Cardiac muscle cell (in vitro differentiated cells and primary cell): Measurements from ENCODE around the gene RGL2. TPM values are rescaled to one million over a fixed set of nuclear protein-coding genes. Genes with fewer than 3 reads are reported as not detected.

ENCODE experiments used
- DNase-seq, 2 donors: peaks; one replicate each; pipeline versions ENCODE4 v3.0.0 to v3.0.0-alpha.2; 2010 to 2017; ENCODE audit warnings: low read depth in 1 of 2, low spot score in 1 of 2
- H3K27ac ChIP-seq: fragments of 200-600 bp; sonication (generic); 2 replicates; pipeline ENCODE4 v1.5.1; 2016
- H3K27me3 ChIP-seq: fragments of 200-600 bp; sonication (generic); 2 replicates; pipeline ENCODE4 v1.6.0; 2016; ENCODE audit warnings: control low read depth
- H3K36me3 ChIP-seq: fragments of 200-600 bp; sonication (generic); 2 replicates; pipeline ENCODE4 v1.5.1; 2016; ENCODE audit warnings: control low read depth
- H3K4me1 ChIP-seq: fragments of 200-600 bp; sonication (generic); 2 replicates; pipeline ENCODE4 v1.8.1; 2017; ENCODE audit warnings: low read depth, mild to moderate bottlenecking, mixed run types
- H3K4me3 ChIP-seq: fragments of 200-600 bp; sonication (generic); 2 replicates; pipeline ENCODE4 v1.5.1; 2016; ENCODE audit warnings: mild to moderate bottlenecking
- H3K9me3 ChIP-seq: fragments of 200-600 bp; sonication (generic); 2 replicates; pipeline ENCODE4 v1.5.1; 2017; ENCODE audit warnings: low read depth, mild to moderate bottlenecking, control low read depth
- polyA plus RNA-seq: library from polyadenylated mRNA; unstranded; fragments of >200 nt; fragmentation: Nextera tagmentation; extraction: Ambion mirVana; gene quantifications from 2 replicates; pipeline ENCODE4 v1.2.1, GENCODE V29; 2016
- total RNA-seq: library from RNA; depleted of rRNA; stranded (reverse); fragments of >200 nt; gene quantifications from 2 replicates; pipeline ENCODE4 v1.2.3, GENCODE V29; 2016
- TF ChIP-seq, protein P1 (sequence below): IDR thresholded peaks from 2 replicates; pipeline ENCODE4 v1.5.1; 2012; ENCODE audit warnings: low read depth, mild to moderate bottlenecking, low read length

The RGL2 gene
- total and polyA plus RNA-seq, 2 experiments from 2014 or later, result 86.1 to 89.8 TPM

DNA sequence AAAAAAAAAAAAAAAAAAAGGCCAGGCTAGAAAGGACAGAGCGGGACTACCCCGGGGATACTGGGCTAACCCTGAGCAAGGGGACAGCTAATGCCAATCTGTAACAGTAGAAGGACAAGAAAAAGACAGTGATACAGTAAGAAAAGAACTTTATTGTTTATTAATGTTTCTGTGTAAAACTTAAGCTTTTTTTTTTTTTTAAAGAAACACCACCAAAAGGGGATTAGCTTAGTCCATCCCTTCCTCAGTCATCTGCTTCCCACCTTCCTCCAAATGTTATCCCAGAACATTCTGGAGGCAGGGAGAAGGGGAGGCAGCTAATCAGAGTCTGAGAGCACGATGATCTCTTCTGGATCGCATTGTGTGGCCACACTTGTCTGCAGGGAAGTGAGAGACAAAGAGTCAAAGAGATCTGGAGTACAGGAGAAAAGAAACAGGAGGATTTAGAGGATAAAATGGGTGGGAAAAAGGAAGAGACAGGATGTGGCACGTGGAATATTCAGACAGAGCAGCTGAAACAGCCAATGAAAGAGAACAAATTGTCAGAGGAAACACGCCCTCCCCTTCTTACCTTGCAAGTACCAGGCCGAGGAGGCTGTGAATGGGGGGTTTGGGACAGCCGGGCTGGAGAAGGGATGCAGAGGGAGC, 19.8 kb upstream of the RGL2 start:
- peaks cover 21% of the 10 kb centered on the region for H3K36me3 ChIP-seq
- peaks cover 8% of the 10 kb centered on the region for H3K4me1 ChIP-seq
- no peaks in the 10 kb centered on the region for H3K9me3 ChIP-seq
- peak overlapping the region; percentile 78 for H3K27ac ChIP-seq
- TF ChIP-seq, protein P1, sequence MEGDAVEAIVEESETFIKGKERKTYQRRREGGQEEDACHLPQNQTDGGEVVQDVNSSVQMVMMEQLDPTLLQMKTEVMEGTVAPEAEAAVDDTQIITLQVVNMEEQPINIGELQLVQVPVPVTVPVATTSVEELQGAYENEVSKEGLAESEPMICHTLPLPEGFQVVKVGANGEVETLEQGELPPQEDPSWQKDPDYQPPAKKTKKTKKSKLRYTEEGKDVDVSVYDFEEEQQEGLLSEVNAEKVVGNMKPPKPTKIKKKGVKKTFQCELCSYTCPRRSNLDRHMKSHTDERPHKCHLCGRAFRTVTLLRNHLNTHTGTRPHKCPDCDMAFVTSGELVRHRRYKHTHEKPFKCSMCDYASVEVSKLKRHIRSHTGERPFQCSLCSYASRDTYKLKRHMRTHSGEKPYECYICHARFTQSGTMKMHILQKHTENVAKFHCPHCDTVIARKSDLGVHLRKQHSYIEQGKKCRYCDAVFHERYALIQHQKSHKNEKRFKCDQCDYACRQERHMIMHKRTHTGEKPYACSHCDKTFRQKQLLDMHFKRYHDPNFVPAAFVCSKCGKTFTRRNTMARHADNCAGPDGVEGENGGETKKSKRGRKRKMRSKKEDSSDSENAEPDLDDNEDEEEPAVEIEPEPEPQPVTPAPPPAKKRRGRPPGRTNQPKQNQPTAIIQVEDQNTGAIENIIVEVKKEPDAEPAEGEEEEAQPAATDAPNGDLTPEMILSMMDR, result no peak
- no peak for DNase-seq
- H3K4me3 ChIP-seq, result peak overlapping the region; percentile 58
- H3K27me3 ChIP-seq, result no peaks in the 10 kb centered on the region

DNA sequence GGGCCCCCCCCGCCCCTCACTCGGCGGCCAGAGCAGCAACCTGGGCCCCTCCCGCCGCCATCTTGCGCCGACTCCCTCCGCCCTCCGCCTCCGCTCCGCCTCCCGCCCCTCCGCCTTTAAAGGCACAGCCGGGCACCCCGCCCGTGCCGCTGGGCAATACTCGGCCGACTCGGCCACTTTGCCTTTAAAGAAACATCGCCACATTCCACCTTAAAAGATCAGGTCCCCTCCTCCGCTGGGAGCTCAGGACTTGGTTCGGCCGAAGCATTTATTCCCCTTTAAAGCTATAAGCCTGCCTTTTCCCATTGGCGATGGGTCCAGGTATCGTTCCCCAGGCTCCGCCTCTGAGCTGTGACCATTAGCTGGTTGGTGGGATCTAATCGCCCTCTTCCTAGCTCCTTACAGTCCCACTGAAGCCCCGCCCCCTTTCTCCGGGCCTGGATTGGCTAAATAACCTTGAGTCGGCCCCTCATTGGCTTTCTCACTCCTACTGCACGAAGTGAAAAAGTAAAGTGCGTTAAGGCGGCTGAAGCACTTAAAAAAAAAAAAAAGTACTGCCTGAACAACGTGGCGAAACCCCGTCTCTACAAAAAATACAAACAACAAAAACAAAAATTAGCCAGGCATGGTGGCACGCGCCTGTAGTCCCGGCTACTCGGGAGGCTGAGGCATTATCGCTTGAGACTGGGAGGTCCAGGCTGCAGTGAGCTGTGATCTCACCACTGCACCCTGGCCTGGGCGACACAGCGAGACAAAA, 19.1 kb upstream of the RGL2 start, which contains the start of gene ZBTB22:
Gene ZBTB22 (minus strand): TSS at position 76 of the 757 bp plus-strand sequence. CDS start 828 bp downstream, outside the sequence.
- H3K4me3 ChIP-seq, result peak within 1 kb of the TSS; percentile 58
- H3K27me3 ChIP-seq, result no peaks in the 10 kb centered on the region
- H3K9me3 ChIP-seq, result no peaks in the 10 kb centered on the region
- H3K36me3 ChIP-seq, result peaks cover 21% of the 10 kb centered on the region
- DNase-seq, result peak; percentile 100
- TF ChIP-seq, protein P1, result no peak
- peak within 1 kb of the TSS; percentile 85 for H3K27ac ChIP-seq
- H3K4me1 ChIP-seq, result peaks cover 8% of the 10 kb centered on the region

DNA sequence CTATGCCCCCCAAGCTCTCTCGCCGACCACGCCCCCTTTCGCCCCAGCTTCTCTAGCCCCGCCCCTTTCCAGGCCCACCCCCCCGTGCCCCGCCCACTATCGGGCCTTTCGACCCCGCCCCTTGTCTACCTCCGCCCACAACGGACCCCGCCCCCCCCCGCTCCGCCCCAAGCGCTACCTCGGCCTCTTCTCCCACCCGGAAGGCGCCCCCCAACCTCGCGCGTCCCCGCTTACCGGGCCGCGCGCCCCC, 18.6 kb upstream of the RGL2 start:
- DNase-seq, result no peak
- peaks cover 8% of the 10 kb centered on the region for H3K4me1 ChIP-seq
- H3K27ac ChIP-seq, result peak overlapping the region; percentile 85
- no peaks in the 10 kb centered on the region for H3K9me3 ChIP-seq
- H3K27me3 ChIP-seq, result no peaks in the 10 kb centered on the region
- TF ChIP-seq, protein P1, result no peak
- peak overlapping the region; percentile 58 for H3K4me3 ChIP-seq
- H3K36me3 ChIP-seq, result peaks cover 21% of the 10 kb centered on the region

DNA sequence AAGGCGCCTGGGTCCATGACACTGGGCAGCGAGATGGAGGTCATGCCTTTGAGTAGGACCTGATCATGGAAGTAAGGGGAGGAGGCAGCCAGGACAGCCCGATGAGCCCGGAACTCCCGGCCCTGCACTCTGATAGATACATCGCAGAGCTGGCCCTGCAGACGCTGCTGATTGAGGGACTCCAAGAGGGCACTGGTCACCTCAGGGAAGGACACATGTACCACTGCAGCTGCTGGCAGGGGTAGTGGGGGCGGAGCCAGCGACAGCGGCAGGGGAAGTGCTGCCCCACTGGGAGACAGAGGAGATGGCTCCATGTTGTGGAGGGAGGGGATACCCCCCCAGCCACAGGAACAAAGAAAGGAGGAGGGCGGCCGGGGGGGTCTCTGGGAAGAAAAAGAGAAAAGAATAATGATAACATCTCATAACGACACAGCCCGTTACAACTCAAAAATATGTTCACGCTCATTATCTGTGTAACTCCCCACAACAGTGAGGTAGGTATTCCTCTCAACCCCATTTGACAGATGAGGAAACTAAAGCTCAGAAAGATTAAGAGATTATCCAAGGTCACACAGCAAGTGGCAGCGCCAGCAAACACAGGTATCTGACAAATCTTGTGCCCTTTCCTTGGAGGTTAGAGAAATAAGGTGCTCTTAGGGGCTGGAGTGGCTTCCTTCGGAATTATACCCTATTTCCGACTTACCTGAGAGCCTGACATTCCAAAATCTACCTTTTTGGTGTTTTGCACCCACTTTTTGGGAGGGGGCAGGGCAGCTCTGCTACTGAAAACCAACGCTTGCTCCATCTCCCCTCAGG, 18.1 kb upstream of the RGL2 start:
- Histone ChIP-seq H3K4me1 (peaks cover 8% of the 10 kb centered on the region), H3K9me3 (no peaks in the 10 kb centered on the region), H3K27me3 (no peaks in the 10 kb centered on the region), H3K4me3 (peak overlapping the region; percentile 58), H3K27ac (peak overlapping the region; percentile 85), H3K36me3 (peaks cover 21% of the 10 kb centered on the region)
- DNase-seq, result no peak
- TF ChIP-seq, protein P1, result no peak

DNA sequence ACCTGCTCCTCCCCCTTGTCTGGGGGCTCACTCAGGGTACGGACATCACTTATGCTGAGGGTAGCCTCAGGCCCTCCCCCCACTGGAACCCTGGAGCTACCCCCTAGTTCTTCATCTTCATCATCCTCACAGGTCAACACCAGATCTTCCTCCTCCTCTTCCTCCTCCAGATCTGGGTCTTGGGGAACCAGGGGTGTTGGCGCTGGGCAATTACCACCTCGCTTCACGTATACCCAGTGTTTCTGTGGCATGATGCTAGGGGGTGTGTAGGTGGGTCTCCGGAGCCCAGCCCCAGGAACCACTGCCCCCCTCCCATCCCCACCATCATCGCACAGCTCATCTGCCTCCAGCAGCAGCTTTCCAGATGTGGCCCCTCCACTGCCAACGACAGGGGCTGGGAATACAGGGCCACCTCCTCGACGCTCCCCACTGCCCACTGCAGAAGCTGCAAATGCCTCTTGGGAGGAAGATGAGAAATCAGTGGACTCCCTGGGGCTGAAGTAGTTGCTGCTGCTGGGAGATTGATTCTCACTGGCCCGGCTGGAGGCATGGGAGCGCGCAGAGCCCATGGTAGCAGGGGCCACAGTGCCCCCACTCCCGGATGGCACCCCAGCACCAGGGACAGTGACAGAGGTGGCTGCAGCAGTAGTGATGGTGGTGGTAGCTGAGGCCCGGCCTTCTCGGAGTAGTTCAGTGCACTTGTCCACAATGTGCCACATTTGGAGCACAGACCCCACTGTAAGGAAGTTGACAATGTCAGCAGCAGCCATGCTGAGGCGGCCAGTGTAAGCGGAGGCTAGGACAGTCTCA, 17.3 kb upstream of the RGL2 start:
- Histone ChIP-seq H3K9me3 (no peaks in the 10 kb centered on the region), H3K4me3 (no peak overlapping the region), H3K27me3 (no peaks in the 10 kb centered on the region), H3K27ac (no peak overlapping the region), H3K4me1 (peaks cover 8% of the 10 kb centered on the region), H3K36me3 (peaks cover 21% of the 10 kb centered on the region)
- TF ChIP-seq, protein P1, result no peak
- DNase-seq, result no peak
